GM21515 (cell line): ENCODE data around the gene TBC1D2B.
"Not testable (repeated sequence)": the region's sequence is repeated elsewhere in the genome, so short reads cannot be mapped to it uniquely, and the experiment has no call there.

ENCODE experiments used
- ATAC-seq: cut with Tn5 transposase; IDR thresholded peaks from one replicate; pipeline ENCODE4 v1.9.1; 2021; ENCODE audit not compliant: unreplicated experiment

Gene TBC1D2B

GRCh38 chr15:77977903-77978758, 99.4 kb downstream of the TBC1D2B start:
- ATAC-seq: not testable (repeated sequence)

- not testable (repeated sequence) for ATAC-seq
Measured at GRCh38 chr15:77976760-77977525, 100.6 kb downstream of the TBC1D2B start.

- not testable (repeated sequence) for ATAC-seq
Measured at GRCh38 chr15:77976095-77976450, 101.4 kb downstream of the TBC1D2B start.

- no peak for ATAC-seq
Measured at GRCh38 chr15:77975332-77976094, 102.0 kb downstream of the TBC1D2B start.

GRCh38 chr15:77974416-77975331, 102.8 kb downstream of the TBC1D2B start:
- ATAC-seq: no peak

- ATAC-seq: no peak
Measured at GRCh38 chr15:77974098-77974414, 103.5 kb downstream of the TBC1D2B start.

GRCh38 chr15:77973273-77974097, 104.0 kb downstream of the TBC1D2B start:
- not testable (repeated sequence) for ATAC-seq

- ATAC-seq: not testable (repeated sequence)
Measured at GRCh38 chr15:77972706-77973105, 104.8 kb downstream of the TBC1D2B start.

GRCh38 chr15:77971875-77972274, 105.6 kb downstream of the TBC1D2B start:
- not testable (repeated sequence) for ATAC-seq

GRCh38 chr15:77970813-77971360, 106.6 kb downstream of the TBC1D2B start:
- ATAC-seq: not testable (repeated sequence)

GRCh38 chr15:77969055-77969454, 108.5 kb downstream of the TBC1D2B start:
- no peak for ATAC-seq

- no peak for ATAC-seq
Measured at GRCh38 chr15:77967798-77968197, 109.7 kb downstream of the TBC1D2B start.

- ATAC-seq: not testable (repeated sequence)
Measured at GRCh38 chr15:77967235-77967615, 110.3 kb downstream of the TBC1D2B start.

GRCh38 chr15:77966540-77967234, 110.8 kb downstream of the TBC1D2B start:
- no peak for ATAC-seq

- ATAC-seq: no peak
Measured at GRCh38 chr15:77964193-77964592, 113.3 kb downstream of the TBC1D2B start.

GRCh38 chr15:77959432-77959879, 118.1 kb downstream of the TBC1D2B start:
- ATAC-seq: no peak

GRCh38 chr15:77958716-77959431, 118.6 kb downstream of the TBC1D2B start:
- not testable (repeated sequence) for ATAC-seq

GRCh38 chr15:77958021-77958420, 119.5 kb downstream of the TBC1D2B start:
- not testable (repeated sequence) for ATAC-seq
